Dermis microvascular lymphatic vessel endothelial cell (primary cell): ENCODE results near the gene TGFBR2. TPM values are rescaled to one million over a fixed set of nuclear protein-coding genes. Genes with fewer than 3 reads are reported as not detected.

Source experiments
- DNase-seq, 2 donors: peaks; one replicate each; pipeline versions ENCODE4 v3.0.0 to v3.0.0-alpha.2; 2010; ENCODE audit warnings: low read depth in 2 of 2
- total RNA-seq: library from RNA; depleted of rRNA; stranded (reverse); fragments of >200 nt; gene quantifications from 2 replicates; pipeline ENCODE4 v1.2.1, GENCODE V29; 2014

TGFBR2 gene
- total RNA-seq, 1 donor from 2014 or later, result 303 TPM

GRCh38 chr3:30710017-30710416 is 103.6 kb downstream of the TGFBR2 start:
- no peak for DNase-seq

GRCh38 chr3:30711151-30711550 is 104.8 kb downstream of the TGFBR2 start:
- DNase-seq, result no peak

DNA sequence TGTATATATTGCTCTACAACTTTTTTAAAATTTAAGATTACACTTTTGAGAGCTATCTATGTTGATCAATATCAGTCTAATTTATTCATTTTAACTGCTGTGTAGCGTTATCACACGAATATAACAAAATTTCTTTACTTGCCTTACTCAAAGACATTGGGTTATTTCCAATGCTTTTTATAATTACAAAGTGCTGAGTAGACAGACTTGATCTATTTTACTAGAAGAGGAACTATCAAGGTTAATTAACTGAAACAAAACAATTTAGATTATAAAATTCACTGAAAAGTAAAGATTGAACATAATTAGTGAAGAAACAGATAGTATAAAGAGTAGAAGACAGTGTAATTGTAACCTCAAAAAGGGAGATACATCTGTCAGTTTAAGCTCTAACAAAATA is 105.5 kb downstream of the TGFBR2 start:
- DNase-seq, result no peak

DNA sequence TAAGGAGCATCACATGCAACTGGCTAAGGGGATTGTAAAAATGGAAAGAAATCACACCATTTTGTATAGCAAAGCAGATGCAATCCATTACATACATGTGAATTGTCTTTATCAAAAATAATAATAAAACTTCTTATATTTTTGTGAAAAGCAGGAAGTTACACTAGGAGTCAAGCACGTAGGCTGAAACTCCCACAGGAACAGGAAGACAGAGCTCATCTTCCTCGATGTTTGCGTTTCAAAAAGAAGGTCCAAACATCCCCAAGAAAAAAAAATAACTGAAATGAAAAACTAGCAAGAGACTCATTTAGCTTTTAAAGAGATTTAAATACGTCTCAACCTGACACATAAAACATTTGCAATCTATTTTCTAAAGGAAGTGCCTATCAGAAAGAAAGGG is 106.6 kb downstream of the TGFBR2 start:
- no peak for DNase-seq

GRCh38 chr3:30713885-30714503 is 107.6 kb downstream of the TGFBR2 start:
- DNase-seq, result no peak

GRCh38 chr3:30719536-30719935 is 113.1 kb downstream of the TGFBR2 start:
- no peak for DNase-seq

GRCh38 chr3:30720586-30721313 is 114.3 kb downstream of the TGFBR2 start:
- DNase-seq, result peak in 1 of 2 donors; percentile 72

- DNase-seq, result no peak
Observed at GRCh38 chr3:30721314-30721634, 114.9 kb downstream of the TGFBR2 start.

DNA sequence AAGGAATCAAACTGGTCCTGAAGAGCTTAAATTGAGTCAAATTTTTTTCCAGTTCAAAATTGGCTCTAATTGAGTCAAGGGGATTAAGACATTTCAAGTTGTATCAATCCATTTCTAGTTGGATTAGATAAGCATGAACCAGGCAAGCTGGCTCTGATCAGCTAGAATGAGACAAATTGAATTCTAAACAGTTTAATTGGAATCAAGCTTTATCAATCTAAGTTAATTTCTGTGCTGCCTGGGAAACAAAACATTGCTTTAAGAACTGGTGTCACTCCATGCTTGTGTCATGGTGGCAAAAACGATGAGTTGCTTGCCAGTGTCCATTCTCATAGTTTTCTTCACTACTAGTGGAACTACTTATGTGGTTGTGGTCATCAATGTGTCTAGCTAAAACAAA is 116.8 kb downstream of the TGFBR2 start:
- no peak for DNase-seq

DNA sequence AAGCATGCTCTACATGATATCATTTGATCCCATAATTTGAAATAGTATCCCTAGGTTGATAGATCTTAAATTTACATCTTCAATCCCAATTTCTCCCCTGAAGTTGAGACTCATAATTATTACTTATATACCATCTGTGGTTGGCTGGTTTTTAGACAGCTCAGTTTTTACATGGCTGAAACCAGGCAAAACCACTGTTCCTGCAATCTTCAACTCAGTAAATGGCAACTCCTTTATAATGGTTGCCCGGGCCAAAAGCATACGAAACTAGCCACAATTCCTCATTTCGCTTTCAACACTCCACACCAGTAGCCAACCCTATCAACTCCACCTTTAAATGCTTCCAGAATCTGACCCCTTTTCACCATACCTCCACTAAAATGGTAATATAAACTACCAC is 118.5 kb downstream of the TGFBR2 start:
- no peak for DNase-seq

- DNase-seq, result no peak
Observed at GRCh38 chr3:30728143-30728542, 121.7 kb downstream of the TGFBR2 start.

GRCh38 chr3:30729512-30729911 is 123.1 kb downstream of the TGFBR2 start:
- DNase-seq, result no peak

- no peak for DNase-seq
Observed at GRCh38 chr3:30729936-30730335, 123.5 kb downstream of the TGFBR2 start.

- DNase-seq, result no peak
Observed at GRCh38 chr3:30730967-30731366, 124.6 kb downstream of the TGFBR2 start.

DNA sequence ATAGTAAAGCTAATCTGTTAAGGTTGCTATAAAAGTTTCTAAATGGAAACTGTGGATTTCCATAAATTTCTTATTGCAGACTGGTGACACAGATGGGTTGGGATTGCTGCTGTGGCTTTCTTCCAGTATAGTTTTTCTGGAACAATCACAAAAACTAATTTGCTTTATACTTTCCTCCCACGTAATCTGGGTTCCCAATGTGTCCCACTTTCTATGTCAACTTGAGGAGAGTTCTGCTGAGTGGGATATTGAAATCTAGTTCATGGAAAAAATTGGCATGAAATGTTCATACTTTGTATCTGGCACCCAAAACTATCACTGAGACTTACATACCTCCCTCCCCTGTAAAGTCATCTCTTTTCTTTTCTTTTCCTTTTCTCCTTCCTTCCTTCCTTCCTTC is 126.8 kb downstream of the TGFBR2 start:
- DNase-seq, result no peak

DNA sequence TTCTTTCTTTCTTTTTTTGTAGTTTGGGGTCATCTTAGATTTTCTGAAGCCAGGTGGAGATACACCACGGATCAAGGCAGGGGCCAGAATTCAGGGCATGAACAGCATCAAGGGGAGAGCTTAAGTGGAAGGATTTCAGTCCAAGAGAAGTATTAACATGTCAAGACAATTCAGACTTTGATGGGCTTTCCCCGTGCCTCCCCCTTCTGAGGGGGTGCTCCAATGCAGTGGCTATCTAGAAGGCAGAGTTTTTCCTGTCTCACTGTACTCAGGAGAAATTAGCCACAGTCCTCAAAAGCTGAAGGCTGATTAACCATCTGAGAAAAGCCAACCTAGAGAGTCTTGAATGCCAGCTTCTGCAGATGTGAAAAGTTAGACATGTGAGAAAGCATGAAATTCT is 127.3 kb downstream of the TGFBR2 start:
- DNase-seq, result no peak

GRCh38 chr3:30737743-30738499 is 131.5 kb downstream of the TGFBR2 start:
- DNase-seq, result no peak

DNA sequence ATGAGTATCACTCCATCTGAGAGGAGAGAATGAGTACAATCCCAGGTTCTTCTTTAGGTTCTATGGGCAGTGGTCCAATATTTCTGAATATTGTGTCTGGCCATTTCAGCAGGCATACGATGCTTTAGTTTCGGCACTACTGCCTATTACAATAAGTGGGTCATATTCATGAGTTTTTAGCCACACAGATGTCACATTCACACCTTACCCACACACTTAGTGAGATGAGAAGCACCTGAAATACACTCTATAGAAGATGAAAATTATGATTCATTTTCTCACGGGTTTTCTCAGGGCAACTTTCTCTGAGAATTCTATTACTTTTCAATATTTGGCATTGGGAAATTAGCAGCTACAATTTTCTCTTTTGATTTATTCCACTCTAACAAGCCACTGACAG is 132.2 kb downstream of the TGFBR2 start:
- DNase-seq, result no peak

GRCh38 chr3:30741889-30742288 is 135.5 kb downstream of the TGFBR2 start:
- DNase-seq, result no peak

- no peak for DNase-seq
Observed at GRCh38 chr3:30742796-30743619, 136.6 kb downstream of the TGFBR2 start.
